ENCODE results near the gene PARP6.
"Not testable (repeated sequence)": the region's sequence is repeated elsewhere in the genome, so short reads cannot be mapped to it uniquely, and the experiment has no call there.

PARP6 gene

DNA sequence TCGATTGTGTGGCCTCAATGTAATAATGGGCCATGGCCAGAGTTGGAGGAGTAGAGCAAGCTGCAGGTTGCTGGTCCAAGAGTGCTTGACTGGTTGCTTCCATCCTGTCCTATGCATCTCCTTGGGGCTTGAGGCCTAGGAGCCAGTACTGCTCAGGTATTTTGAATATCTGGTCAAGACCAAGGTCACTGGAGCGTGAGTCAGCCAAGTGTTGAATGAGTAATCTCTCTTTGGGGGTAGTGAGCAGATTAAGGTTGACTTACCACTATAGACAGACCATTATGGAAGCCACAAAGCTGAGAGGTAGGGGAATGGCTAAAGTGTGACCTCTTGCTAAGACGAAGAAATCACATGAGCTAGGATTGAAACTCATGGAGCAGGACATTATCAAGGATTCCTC, 9.4 kb upstream of the PARP6 start:
- DNase-seq (ENCODE audit: low read depth in 1 of 2, low spot score in 1 of 2), result no peak

DNA sequence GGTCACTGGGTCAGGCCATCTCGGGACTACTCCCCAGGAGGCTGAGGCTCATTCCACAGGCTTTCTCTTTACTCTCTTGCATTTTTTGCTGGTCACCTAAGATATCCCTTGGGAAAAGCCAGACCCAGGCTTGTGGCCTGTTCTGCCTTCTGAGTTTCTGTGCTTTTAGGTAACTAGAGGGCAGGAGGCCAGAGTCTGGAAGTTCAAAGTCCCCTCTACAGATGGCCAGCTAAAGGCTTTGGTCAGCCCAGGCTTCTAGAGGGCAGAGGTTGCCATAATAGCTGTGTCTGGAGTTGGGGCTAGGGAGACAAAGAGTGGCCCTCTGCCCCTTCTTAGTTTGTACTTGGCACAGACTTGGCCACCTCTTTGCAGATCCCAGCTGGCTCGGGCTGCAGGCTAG, 8.4 kb upstream of the PARP6 start:
- DNase-seq (ENCODE audit: low read depth in 1 of 2, low spot score in 1 of 2), result no peak

DNA sequence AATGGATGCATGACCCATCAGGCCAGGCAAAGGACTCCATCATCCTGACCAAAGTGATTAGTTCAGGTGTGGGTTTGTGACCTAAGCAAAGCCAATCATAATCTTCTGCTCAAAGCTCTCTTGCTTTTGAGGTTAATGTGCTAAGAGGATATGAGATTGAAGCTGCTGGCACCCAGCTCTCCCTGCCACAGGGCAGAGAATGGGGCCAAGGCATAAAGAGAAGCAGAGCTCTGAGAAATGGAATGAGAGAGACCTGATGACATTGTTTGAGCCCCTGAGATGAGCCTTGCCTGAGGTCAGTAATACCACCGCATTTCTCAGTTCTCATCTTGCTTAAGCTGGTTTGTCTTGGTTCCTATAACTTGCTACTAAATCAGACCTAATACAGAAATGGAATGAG, 6.4 kb upstream of the PARP6 start:
- no peak for DNase-seq (ENCODE audit: low read depth in 1 of 2, low spot score in 1 of 2)

DNA sequence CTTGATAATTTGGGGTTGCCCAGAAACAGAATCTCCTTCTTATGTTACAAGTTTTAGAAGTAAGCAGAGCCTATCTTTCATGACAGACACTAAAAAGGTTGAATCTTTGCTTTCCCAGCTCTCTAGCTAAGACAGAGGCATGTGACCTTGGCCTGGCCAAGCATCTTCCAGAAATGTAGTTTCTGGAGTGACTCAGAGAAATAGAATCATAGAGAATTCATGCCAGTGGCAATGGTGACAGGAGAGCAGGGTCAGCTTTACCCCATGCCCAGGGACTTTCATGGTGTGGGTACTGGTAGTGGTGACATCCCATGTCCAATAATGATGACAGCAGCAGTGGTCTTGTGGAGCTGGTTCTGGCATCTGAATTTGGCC, 4.0 kb upstream of the PARP6 start:
- DNase-seq (ENCODE audit: low read depth in 1 of 2, low spot score in 1 of 2), result no peak

DNA sequence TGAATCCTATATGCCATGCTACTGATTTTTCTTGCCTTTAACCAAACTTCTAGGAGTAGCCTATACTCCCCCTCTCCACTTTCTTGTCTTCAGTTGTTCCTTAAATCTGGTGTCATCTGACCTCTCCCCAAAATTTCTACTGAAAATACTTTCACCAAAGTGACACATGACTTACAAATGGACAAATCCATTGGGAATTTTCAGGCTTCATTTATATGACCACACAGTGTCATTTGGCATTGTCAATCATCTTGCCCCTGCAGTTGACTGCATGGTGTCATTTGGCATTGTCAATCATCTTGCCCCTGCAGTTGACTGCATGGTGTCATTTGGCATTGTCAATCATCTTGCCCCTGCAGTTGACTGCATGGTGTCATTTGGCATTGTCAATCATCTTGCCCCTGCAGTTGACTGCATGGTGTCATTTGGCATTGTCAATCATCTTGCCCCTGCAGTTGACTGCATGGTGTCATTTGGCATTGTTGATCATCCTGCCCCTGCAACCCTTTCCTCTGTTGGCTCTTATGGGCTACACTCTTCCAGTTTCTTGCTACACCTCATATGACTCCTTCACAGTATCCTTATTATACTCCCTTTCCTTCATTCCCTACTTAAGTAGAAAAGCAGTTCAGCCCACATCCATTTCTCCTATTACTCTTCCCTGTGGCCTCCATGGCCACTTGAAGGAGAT, 3.4 kb upstream of the PARP6 start:
- not testable (repeated sequence) for DNase-seq (ENCODE audit: low read depth in 1 of 2, low spot score in 1 of 2)

DNA sequence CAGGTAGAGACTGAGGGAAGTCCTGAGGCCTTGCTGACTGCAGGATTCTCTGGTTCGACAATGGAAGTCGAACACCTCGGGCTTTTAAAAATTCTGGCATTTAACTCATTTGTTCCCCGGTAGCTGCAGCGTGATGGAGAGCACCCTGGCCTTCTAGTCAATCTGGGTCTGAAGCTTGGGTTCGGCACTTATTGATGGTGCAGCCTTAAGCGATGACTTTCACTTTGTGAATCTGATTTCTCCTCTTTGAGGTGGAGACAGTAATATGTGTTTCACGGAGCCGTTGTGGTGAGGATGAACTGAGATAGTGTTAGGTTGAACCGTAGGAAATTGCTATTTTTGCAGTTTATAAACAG, 621 bp upstream of the PARP6 start:
- no peak for DNase-seq (ENCODE audit: low read depth in 1 of 2, low spot score in 1 of 2)

DNA sequence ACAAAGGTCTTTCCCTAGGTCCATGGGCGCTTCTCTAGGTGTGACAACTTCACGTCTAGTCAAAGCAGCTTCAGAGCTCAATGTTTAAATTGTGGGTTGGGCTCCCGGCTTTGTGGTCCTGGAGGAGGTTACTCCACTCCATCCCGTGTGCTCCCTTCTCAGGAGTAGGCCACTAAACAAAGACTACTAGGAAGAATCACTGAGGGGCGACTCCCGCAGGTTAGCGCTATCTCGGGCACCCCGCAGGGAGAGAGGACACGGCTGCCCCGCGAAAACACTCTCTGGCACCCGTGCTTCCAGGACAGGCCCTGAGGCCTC, 500 bp downstream of the PARP6 start:
- DNase-seq (ENCODE audit: low read depth in 1 of 2, low spot score in 1 of 2), result no peak

DNA sequence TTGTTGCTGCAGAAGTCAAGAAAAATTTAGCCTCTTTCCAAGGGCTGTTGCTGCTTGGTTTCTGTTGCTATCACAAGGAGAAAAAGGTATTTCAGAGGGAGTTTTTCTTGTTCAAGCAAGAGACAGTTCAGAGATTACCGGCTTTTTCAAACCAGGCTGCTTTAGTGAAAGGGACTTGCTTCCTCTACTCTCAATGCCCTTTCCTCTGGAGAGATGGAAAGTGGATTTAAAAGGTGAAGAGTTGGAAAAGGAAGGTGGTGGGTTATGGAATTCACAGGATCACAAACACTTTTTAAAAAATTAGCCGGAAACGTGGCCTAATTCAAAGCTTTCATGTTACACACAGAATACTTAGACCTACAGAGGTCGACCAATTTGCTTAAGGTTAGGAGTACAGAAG, 1.1 kb downstream of the PARP6 start:
- DNase-seq (ENCODE audit: low read depth in 1 of 2, low spot score in 1 of 2), result no peak

DNA sequence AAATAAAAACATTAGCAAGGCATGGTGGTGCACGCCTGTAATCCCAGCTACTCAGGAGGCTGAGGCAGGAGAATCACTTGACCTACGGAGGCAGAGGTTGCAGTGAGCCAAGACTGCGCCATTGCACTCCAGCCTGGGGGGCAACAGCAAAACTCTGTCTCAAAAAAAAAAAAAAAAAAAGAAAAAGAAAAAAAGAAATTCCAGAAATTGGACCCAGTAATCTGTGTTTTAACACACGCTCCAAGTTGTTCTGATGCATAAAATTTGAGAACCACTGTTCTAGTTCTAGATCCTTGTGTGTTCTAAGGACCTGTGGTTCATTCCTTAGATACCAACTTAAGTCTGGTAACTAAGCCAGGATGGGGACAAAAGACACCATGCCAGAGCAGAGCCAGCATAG, 2.6 kb downstream of the PARP6 start:
- no peak for DNase-seq (ENCODE audit: low read depth in 1 of 2, low spot score in 1 of 2)

DNA sequence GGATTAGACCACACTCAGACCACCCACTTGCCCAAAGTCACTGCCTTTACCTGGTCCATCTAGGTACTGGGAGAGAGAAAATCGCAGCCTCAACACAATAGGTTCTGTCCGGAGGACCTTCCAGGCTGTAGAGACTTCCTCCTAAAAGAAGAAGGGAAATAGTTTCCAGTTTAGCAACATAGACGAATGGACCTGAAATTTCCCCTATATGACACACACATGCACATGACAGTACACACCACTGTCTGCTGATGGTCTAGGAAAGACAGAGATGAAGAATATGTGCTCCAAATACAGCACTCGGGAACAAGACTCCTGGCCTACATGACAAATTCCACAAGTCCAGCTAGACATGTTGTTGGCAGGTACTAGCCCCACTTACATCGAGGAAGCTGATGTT, 7.3 kb downstream of the PARP6 start:
- no peak for DNase-seq (ENCODE audit: low read depth in 1 of 2, low spot score in 1 of 2)

DNA sequence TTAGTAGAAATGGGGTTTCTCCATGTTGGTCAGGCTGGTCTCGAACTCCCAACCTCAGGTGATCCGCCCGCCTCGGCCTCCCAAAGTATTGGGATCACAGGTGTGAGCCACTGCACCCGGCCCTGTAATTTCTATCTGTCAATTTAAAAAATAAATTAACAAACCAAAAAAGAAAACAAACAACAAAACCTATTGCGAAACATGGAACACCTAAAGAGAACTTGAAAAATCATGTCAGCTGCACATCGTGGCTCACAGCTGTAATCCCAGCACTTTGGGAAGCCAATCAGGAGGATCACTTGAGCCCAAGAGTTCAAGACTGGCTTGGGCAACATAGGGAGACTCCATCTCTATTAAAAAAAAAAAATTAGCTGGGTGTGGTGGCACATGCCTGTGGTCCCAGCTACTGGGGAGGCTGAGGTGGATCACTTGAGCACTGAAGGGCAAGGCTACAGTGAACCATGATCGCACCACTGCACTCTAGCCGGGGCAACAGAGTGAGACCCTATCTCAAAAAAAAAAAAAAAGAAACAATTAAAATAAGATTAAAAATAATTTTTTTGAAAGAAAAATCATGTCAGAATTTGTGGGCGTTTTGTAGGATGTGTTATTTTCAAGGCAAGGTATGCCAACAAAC, 19.6 kb downstream of the PARP6 start:
- DNase-seq (ENCODE audit: low read depth in 1 of 2, low spot score in 1 of 2), result no peak

DNA sequence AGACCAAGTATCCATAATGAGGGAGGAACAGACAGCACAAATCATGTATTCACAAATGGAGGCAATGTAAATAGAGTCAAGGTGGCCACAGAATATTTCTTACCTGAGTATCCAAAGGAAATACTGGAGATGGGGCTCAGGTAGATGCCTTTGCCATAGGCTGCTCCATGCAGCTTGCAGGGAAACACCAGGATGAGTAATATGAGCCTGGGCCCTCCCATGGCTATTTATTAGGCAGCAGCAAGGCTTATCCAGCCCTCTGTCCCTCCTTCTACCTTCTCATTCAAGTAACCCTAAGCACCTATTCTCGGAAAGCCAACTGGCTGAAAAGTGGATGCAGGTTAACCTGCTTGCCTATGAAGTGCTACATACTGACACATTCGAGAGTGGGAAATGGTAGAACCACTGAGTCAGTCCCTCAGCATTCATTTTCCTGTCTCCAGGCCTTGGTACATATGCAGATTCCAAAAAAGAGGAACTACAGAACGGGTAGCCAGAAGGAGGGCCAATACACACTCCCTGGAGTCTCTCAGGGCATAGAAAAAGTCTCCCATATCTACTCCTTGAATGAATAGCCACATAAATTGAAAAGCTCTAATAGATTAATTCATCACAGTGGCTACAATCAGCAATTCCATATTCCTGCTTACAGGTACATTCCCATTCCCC, 23.1 kb downstream of the PARP6 start:
- no peak for DNase-seq (ENCODE audit: low read depth in 1 of 2, low spot score in 1 of 2)

DNA sequence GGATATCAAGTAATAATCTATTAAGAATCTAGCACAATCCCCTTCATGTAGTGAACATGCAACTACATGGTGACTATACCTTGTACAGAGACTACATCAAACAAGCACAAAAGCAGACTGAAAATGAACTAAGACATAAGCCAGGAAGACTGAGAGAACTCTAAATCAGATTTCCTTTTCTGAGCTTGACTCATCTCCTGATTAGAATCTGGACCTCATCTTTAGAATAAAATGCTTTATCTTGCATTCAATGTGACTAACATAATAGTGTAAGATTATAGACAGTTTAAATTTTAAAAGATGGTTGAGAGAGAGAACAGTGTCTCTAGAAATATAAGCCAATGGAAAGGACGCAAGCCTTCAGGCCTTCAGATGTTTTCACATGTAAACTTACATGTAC, 23.8 kb downstream of the PARP6 start:
- no peak for DNase-seq (ENCODE audit: low read depth in 1 of 2, low spot score in 1 of 2)

DNA sequence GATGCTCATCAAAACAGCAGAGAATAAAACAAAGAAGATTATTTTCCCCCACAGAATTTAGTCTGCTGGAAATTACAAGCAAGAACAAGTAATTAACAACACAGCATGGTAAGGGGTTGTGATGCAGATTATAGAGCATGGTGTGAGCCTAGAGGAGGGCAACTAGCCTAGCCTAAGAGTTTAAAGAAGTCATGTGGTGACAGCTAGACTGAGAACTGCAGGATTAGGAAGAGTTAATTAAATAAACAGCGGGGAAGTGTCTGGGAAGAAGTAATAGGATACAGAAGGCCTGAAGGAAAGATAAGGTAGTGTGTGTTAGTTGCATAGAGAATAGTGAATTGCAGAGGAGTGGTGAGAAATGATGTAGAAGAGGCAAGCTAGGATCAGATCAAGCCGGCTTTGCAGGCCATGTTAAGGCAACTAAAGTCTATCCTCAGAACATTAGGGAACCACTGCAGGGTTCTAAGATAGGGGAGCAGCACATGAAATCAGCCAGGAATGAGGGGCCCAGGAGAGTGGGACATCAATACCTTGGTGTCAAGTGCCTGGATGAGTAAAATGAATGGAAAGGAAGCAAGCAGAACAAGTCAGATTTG, 29.5 kb downstream of the PARP6 start:
- DNase-seq (ENCODE audit: low read depth in 1 of 2, low spot score in 1 of 2), result no peak

DNA sequence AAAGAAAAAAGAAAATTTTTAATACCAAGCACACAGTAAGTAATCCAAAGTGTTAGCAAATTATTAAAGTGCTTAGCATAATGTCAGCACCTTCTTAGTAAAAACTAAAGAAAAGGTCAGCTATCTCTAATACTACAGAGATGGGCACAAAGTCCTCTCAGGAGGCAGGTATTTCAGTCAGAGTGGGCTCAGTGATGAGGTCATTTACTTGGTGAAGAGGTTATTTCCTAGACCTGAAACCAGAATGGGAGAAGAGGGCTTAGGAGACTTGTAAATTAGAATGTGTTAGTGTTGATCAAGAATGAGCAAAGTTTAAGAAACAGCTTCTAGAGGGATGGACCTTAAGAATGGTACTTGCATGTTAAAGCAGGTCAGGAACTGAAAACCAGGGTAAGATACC, 32.7 kb downstream of the PARP6 start:
- DNase-seq (ENCODE audit: low read depth in 1 of 2, low spot score in 1 of 2), result no peak

DNA sequence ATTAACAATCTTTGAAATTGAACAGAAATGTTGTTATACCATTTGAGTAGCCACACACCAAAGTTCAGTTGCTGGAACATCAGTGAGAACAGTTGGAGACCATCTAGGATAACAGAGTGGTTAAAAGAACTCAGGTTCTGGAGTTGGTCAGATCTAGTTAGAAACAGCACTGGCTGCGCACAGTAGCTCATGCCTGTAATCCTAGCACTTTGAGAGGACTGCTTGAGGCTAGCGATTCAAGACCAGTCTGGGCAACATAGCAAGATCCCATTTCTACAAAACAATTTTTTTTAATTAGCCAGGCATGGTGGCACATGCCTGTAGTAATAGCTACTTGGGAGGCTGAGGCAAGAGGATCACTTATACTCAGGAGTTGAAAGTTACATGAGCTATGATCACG, 33.8 kb downstream of the PARP6 start:
- no peak for DNase-seq (ENCODE audit: low read depth in 1 of 2, low spot score in 1 of 2)

DNA sequence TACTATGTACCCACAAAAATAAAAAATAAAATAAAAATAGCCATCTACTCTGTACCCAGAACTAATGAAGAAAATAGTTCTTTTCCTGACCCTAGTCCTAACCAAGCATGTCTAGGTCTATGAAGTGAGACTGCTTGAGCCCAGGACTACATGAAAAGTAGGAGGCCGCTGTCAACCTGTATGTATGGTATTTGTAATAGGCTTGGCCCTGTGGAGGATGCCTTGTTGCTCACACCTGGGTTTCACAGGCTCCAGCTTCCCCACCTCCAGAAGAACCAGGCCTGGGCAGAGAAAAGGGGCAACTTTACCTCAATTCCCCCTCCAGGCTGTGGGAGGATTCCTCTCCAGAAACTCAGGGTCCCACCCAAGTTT, 34.5 kb downstream of the PARP6 start:
- no peak for DNase-seq (ENCODE audit: low read depth in 1 of 2, low spot score in 1 of 2)

DNA sequence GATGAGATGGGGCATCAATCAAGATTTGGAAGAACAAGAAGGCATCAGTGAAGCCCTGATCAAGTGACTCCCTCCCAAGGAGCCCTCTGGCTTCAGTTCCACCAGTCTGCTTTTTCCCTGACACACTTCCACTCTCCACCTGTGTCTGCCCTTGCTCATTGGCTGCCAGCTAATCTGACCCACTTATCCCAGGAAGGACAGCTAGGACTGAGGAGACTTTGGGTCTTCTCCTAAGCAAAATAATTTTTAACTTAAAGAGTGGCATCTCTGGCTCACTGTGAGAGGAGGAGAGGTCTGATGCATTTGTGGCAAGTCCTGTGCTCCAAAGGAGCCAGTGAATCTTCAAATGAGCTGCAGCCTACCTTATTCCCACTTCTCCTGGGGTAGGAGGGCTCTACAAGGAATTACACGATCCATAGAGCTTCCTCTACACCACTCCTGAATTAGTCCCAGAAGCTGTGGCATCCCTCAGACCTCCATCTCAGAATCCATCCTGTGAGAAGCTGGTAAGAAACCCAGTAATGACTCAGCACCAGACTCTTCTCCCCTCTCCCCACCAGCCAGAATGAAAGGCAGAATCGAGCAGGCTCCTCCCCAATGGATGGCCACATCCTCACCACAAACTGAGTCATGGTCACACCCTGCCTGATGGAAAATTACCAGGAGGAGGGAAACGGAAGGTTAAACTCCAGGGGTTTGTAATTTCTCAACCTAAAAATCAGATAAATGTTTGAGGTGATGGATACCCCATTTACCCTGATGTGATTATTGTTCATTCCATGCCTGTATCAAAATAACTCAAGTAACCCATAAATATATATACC, 35.1 kb downstream of the PARP6 start:
- peak in 1 of 2 donors; percentile 34 for DNase-seq (ENCODE audit: low read depth in 1 of 2, low spot score in 1 of 2)

DNA sequence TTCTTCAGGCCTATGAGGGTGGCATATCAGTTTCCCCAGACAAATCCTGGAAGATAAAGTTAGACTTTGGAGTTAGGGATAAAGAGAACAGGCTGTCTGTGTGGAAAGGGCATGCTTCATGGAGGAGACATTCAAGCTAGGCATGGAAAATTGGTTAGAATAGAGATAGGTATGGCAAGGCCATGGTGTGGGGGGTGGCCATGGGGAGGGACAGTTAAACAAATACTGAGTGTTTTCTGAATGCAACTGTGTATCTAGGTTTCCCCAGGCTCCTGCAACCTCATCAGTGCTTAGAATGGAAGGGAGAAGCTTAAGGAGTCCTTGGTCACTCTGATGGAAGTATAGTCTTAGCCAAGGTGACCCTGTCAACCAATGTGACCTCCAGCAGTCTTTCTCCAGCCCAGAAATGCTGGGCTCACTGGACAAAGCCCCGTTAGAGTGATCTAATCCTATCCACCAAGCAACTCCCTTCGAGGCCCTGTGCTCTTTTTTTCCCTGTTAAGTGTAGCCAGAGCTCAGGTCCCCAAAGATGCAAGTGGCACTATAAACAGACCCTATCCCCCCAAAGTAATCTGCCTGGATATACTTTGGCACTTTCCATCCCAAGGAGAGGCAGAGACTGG, 35.9 kb downstream of the PARP6 start:
- no peak for DNase-seq (ENCODE audit: low read depth in 1 of 2, low spot score in 1 of 2)

DNA sequence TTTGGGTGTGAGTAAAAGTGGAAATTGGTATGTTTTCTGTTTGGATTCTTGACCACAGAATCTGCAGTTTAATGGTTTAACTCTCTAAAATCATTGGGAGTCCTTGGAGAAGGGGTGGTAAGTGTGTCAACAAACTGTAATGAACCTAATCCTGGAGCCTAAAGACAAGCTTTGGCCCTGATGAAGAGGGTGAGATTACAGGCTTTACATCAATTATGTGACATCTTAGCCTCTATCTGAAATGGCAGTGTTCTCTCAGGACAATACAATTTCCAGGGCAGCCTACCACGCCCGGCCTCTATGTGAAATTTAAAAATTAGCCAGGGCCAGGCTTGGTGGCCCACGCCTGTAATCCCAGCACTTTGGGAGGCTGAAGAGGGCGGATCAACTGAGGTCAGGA, 37.1 kb downstream of the PARP6 start:
- DNase-seq (ENCODE audit: low read depth in 1 of 2, low spot score in 1 of 2), result no peak

DNA sequence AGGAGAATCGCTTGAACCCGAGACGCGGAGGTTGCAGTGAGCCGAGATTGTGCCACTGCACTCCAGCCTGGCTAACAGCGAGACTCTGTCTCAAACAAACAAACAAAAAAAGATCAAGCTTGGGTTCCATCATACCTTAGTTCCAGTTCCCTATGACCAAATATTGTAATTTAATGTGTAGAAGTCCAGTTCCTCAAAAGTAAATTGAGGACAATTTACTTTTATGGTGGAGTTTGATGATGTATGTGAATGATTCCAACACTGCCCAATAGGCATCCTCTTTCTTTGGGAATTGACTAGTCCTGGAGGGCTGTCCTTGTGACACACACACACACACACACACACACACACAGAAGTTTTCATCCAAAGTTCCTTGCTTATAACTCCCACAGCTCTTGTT, 38.6 kb downstream of the PARP6 start:
- DNase-seq (ENCODE audit: low read depth in 1 of 2, low spot score in 1 of 2), result no peak

All from stimulated activated CD4-positive, alpha-beta T cell treated with anti-CD3 and anti-CD28 coated beads, Interleukin-15, amount 100 ng/mL, for 1 hour (primary cell).